NCI-H2081 (cell line): ENCODE data around the gene RAB3D.

Experiments
- DNase-seq, 2 experiments: peaks; one replicate each; lab custom pipeline; 2025; lab: John Stamatoyannopoulos, UW

RAB3D gene

GRCh38 chr19:11295180-11295579, 44.3 kb downstream of the RAB3D start:
- no peak for DNase-seq

- peak; percentile 81 for DNase-seq
Observed at GRCh38 chr19:11293433-11294389, 45.7 kb downstream of the RAB3D start.

GRCh38 chr19:11291991-11292390, 47.5 kb downstream of the RAB3D start:
- DNase-seq, result no peak

- DNase-seq, result no peak
Observed at GRCh38 chr19:11291415-11291814, 48.0 kb downstream of the RAB3D start.

- DNase-seq, result no peak
Observed at GRCh38 chr19:11290256-11290655, 49.2 kb downstream of the RAB3D start.

DNA sequence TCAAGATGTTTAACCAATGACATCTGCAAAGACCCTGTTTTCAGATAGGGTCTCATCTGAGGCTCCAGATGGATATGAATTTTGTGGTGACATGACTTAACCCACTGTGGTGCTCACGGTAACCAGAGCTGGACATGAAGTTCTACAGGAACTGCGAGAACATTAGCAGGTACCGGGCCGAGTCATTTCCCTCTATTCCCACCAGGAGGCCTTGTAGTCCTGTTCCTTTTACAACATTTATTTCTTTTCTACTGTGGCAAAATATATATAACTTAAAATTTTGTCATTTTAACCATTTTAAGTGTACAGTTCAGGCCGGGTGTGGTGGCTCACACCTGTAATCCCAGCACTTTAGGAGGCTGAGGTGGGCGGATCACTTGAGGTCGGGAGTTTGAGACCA, 51.1 kb downstream of the RAB3D start:
- DNase-seq, result no peak

GRCh38 chr19:11286312-11286974, 53.0 kb downstream of the RAB3D start:
- DNase-seq, result no peak

DNA sequence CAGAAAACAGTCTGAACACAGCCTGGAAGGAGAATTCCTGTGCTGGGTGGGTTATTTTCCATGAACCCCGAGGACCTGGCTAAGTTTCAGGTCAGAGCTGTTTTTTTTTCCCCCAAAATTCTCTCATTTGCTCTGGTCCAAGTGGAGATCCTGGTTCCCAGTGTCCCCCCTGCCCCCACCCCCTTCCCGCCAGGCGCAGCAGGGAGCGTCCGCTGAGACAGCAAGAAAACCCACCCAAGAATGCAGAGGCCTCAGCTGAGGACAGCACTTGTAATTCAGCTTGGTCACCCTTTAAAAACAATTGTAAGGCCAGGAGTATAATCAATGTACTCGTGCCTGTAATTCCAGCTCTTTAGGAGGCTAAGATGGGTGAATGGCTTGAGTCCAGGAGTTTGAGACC, 54.9 kb downstream of the RAB3D start:
- no peak for DNase-seq

GRCh38 chr19:11281356-11282049, 58.0 kb downstream of the RAB3D start:
- no peak for DNase-seq

GRCh38 chr19:11279505-11280236, 59.8 kb downstream of the RAB3D start:
- DNase-seq, result no peak

DNA sequence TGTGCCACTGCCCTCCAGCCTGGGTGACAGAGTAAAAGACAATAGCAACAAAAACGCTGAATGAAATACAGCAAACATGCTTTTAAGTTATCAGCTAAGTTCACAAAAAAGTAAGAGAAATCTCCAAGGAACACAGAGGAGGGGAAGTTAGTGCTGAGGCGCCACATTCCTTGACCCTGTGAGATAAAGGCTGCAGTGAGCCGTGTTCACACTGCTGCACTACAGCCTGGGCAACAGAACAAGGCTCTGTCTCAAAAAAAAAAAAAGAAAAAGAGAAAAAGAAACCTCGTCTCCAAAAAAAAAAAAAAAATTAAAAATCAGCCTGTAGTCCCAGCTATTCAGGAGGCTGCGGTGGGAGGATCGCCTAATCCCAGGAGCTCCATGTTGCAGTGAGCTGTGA, 60.8 kb downstream of the RAB3D start:
- DNase-seq, result no peak

GRCh38 chr19:11274533-11275086, 64.8 kb downstream of the RAB3D start:
- DNase-seq, result no peak

DNA sequence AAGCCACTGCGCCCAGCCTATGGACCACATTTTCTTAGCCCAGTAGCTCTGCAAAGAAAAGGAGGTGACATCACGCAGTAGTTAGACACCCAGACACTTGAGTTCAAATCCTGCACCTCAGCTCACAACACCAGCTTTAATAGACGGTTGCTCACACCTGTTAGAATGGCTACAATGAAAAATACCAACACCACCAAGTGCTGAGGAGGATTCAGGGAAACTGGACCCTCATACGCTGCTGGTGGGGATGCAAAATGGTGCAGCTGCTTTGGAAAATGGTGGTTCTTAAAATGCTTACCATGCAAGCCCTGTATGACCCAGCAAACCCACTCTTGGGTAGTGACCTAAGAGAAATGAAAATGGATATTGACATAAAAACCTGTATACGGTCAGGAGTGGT, 65.5 kb downstream of the RAB3D start:
- no peak for DNase-seq

DNA sequence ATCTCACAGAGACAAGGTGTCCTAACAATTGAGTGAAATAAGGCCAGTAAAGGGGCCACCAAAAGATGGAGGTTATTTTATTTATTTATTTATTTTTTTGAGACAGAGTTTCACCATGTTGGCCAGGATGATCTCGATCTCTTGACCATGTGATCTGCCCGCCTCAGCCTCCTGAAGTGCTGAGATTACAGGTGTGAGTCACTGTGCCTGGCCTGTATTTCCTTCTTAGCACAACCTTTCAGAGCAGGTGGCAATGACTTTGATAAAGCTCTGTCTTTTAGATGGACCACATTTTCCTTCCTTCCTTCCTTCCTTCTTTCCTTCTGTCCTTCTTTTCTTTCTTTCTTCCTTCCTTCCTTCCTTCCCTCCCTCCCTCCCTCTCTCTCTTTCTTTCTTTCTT, 66.2 kb downstream of the RAB3D start:
- DNase-seq, result no peak
